Neuron (in vitro differentiated cells): ENCODE data around the gene JMJD7.

Experiments
- H2AFZ ChIP-seq: one replicate; pipeline ENCODE4 v1.6.1; 2013; ENCODE audit warnings: low read depth, mild to moderate bottlenecking, inconsistent platforms, low read length, moderate library complexity
- H3K27me3 ChIP-seq: one replicate; pipeline ENCODE4 v1.6.1; 2013; ENCODE audit warnings: low read length; ENCODE audit not compliant: insufficient read depth
- H3K36me3 ChIP-seq: one replicate; pipeline ENCODE4 v1.6.1; 2013; ENCODE audit warnings: low read length; ENCODE audit not compliant: insufficient read depth
- H3K4me1 ChIP-seq: one replicate; pipeline ENCODE4 v1.6.1; 2013; ENCODE audit warnings: low read length; ENCODE audit not compliant: insufficient read depth
- H3K4me3 ChIP-seq: 2 replicates; pipeline ENCODE4 v1.5.1; 2013; ENCODE audit warnings: mild to moderate bottlenecking, low read length, moderate library complexity
- H3K9me3 ChIP-seq: one replicate; pipeline ENCODE4 v1.6.1; 2013; ENCODE audit warnings: low read length

JMJD7 gene

GRCh38 chr15:41881920-41882688 is 54.2 kb downstream of the JMJD7 start:
- no peaks in the 10 kb centered on the region for H3K36me3 ChIP-seq
- H2AFZ ChIP-seq, result no peak overlapping the region
- no peak overlapping the region for H3K4me3 ChIP-seq
- H3K9me3 ChIP-seq, result no peaks in the 10 kb centered on the region
- H3K27me3 ChIP-seq, result peaks cover 4% of the 10 kb centered on the region
- H3K4me1 ChIP-seq, result no peaks in the 10 kb centered on the region

- Histone ChIP-seq H3K27me3 (peaks cover 4% of the 10 kb centered on the region), H2AFZ (no peak overlapping the region), H3K36me3 (no peaks in the 10 kb centered on the region), H3K9me3 (no peaks in the 10 kb centered on the region), H3K4me3 (no peak overlapping the region), H3K4me1 (no peaks in the 10 kb centered on the region)
Measured at GRCh38 chr15:41882689-41883483, 55.0 kb downstream of the JMJD7 start.

- H3K4me1 ChIP-seq, result no peaks in the 10 kb centered on the region
- no peak overlapping the region for H2AFZ ChIP-seq
- no peaks in the 10 kb centered on the region for H3K36me3 ChIP-seq
- no peaks in the 10 kb centered on the region for H3K9me3 ChIP-seq
- H3K27me3 ChIP-seq, result peaks cover 4% of the 10 kb centered on the region
- H3K4me3 ChIP-seq, result no peak overlapping the region
Measured at GRCh38 chr15:41883484-41883825, 55.6 kb downstream of the JMJD7 start.

GRCh38 chr15:41884458-41884857 is 56.6 kb downstream of the JMJD7 start:
- Histone ChIP-seq H2AFZ (no peak overlapping the region), H3K27me3 (peaks cover 4% of the 10 kb centered on the region), H3K36me3 (no peaks in the 10 kb centered on the region), H3K4me1 (no peaks in the 10 kb centered on the region), H3K4me3 (no peak overlapping the region), H3K9me3 (no peaks in the 10 kb centered on the region)

- H3K4me3 ChIP-seq, result no peak overlapping the region
- H3K4me1 ChIP-seq, result no peaks in the 10 kb centered on the region
- H3K27me3 ChIP-seq, result peaks cover 4% of the 10 kb centered on the region
- H3K36me3 ChIP-seq, result no peaks in the 10 kb centered on the region
- H2AFZ ChIP-seq, result no peak overlapping the region
- H3K9me3 ChIP-seq, result no peaks in the 10 kb centered on the region
Measured at GRCh38 chr15:41885321-41885720, 57.4 kb downstream of the JMJD7 start.

- Histone ChIP-seq H3K4me3 (no peak overlapping the region), H2AFZ (no peak overlapping the region), H3K4me1 (no peaks in the 10 kb centered on the region), H3K27me3 (peaks cover 4% of the 10 kb centered on the region), H3K36me3 (no peaks in the 10 kb centered on the region), H3K9me3 (no peaks in the 10 kb centered on the region)
Measured at GRCh38 chr15:41885841-41886240, 57.9 kb downstream of the JMJD7 start.

- Histone ChIP-seq H3K36me3 (no peaks in the 10 kb centered on the region), H3K4me3 (no peak overlapping the region), H3K27me3 (no peaks in the 10 kb centered on the region), H2AFZ (no peak overlapping the region), H3K4me1 (peaks cover 2% of the 10 kb centered on the region), H3K9me3 (no peaks in the 10 kb centered on the region)
Measured at GRCh38 chr15:41886741-41887140, 58.8 kb downstream of the JMJD7 start.

GRCh38 chr15:41887161-41887560 is 59.3 kb downstream of the JMJD7 start:
- no peaks in the 10 kb centered on the region for H3K36me3 ChIP-seq
- no peak overlapping the region for H3K4me3 ChIP-seq
- no peak overlapping the region for H2AFZ ChIP-seq
- peaks cover 2% of the 10 kb centered on the region for H3K4me1 ChIP-seq
- H3K9me3 ChIP-seq, result no peaks in the 10 kb centered on the region
- H3K27me3 ChIP-seq, result no peaks in the 10 kb centered on the region
